Activated CD8-positive, alpha-beta memory T cell treated with anti-CD3 and anti-CD28 coated beads for 48 hours (primary cell): Measurements from ENCODE around the gene SYT11.
"Not testable (repeated sequence)": the region's sequence is repeated elsewhere in the genome, so short reads cannot be mapped to it uniquely, and the experiment has no call there.

Source experiments
- DNase-seq, 3 experiments: peaks; one replicate each; pipeline ENCODE4 v3.0.0-alpha.2; 2020; ENCODE audit warnings: low read depth in 2 of 3, low spot score in 2 of 3

Gene SYT11

DNA sequence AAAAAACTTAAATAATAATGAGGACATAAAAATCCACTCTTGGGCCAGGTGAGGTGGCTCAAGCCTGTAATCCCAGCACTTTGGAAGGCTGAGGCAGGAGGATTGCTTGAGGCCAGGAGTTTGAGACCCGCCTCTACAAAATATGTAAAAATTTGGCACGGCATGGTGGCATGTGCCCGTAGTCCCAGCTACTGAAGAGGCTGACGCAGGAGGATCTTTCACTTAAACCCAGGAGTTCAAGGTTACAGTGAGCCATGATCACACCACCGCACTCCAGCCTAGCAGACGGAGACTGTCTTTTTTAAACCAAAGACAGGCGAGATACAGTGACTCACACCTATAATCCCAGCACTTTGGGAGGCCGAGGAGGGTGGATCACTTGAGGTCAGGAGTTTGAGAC lies 37.1 kb downstream of the SYT11 start:
- DNase-seq = not testable (repeated sequence)

GRCh38 chr1:155897746-155898145 lies 38.4 kb downstream of the SYT11 start:
- DNase-seq = no peak

- DNase-seq = no peak
These were observed 39.5 kb downstream of the SYT11 start for GRCh38 chr1:155898888-155899287.

GRCh38 chr1:155899683-155900082 lies 40.3 kb downstream of the SYT11 start:
- DNase-seq = no peak

DNA sequence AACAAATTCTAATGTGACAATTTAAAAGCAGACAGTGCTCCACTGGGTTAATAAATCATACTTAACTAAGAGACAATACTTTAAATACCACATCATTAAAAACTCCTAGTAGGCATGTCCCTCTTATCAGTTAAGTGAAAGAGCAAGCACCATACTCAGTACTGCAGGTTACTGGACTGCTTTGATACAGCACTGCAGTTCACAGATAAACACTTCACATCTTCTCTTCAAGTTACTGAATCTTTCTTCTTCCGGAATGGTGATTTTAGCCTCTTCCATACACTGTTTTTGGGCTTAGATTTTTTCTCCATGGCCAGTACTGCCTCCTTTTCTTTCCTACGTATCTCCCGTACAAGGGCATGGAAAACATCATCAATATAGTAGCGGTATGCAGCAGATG lies 40.8 kb downstream of the SYT11 start:
- DNase-seq = no peak

- DNase-seq = no peak
These were observed 44.9 kb downstream of the SYT11 start for GRCh38 chr1:155904261-155904660.

GRCh38 chr1:155909894-155910293 lies 50.5 kb downstream of the SYT11 start:
- no peak for DNase-seq

DNA sequence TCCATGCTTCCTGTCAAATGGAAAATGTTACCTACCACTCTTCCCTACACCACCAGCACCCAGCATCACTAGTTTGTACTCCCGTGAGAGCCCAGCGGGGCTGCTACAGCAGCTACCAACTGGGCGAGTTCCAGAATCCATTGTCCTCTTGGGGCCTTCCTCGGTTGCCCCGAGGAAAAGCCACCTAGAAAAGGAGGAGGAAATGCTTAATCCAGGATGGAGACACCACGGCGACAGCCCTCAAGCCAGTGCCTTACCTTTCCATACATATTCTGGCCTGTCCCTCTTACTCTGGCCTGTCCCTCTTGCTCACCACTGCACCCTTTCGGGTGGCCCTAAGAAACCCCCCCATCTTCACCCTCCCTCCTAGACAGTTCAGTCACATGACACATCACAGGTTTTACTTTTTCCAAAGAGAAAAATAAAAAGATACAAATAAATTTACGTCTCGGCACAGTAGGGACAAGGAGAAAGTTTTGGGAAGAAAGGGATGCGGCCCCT lies 51.3 kb downstream of the SYT11 start:
- DNase-seq = no peak

GRCh38 chr1:155911156-155912055 lies 52.0 kb downstream of the SYT11 start, which contains the start of gene RIT1:
Gene RIT1, minus strand, starts transcription at chr1:155911349. Its CDS starts 588 bp downstream, at chr1:155910761.
- DNase-seq = peak; percentile 68 to 76 (median 74)

GRCh38 chr1:155912056-155912536 lies 52.7 kb downstream of the SYT11 start:
- DNase-seq = no peak

GRCh38 chr1:155913969-155914757 lies 54.8 kb downstream of the SYT11 start:
- no peak for DNase-seq

DNA sequence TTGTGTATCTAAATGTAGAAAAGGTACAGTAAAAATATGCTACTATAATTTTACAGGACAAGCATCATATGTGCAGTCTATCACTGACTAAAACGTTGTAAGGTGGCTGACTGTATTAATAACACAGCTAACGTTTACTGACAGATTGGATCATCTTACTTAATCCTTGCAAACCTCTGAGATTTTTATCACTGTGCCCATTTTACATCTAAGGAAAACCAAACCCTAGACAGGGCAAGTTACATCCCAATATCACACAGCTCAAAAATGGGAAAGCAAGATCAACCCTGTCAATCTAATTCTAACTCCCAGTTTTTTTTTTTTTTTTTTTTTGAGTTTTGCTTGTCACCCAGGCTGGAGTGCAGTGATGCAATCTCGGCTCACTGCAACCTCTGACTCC lies 59.3 kb downstream of the SYT11 start:
- no peak for DNase-seq

DNA sequence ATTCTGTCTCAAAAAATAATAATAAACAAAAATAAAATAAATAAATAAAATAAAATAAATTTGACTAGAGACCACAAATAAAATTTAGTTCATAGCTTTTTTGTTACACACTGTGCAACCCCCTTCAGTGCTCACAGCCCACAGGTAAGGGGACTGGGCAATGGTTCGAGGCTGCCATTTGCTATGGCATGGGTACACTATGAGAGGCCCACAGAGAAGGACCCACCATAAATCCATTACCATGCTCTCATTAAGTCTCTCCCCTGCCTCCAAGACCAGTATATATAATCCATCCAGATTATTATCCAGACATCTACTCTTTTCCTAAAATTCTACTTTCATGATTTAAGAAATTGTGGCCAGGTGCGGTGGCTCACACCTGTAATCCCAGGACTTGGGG lies 60.4 kb downstream of the SYT11 start:
- no peak for DNase-seq

GRCh38 chr1:155920717-155921116 lies 61.4 kb downstream of the SYT11 start:
- DNase-seq = no peak

- no peak for DNase-seq
These were observed 66.1 kb downstream of the SYT11 start for GRCh38 chr1:155925506-155925905.

DNA sequence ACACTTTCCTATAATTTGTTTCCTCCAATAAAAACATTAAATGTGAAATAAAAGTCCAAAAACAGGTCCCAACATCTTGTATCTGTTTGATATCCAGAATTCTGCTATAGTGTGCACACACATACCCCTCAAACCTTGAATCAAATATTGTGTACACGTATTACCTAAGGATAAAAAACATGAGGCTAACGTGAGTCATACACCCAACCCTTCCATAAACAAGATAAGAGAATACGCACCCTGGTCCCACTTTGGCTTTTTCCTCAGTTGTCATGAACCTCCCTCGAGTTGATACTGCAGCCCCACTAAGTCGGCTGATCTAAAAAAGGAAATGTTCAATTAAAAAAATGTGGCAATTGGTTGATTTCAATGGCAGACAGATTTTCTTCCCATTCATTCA lies 69.7 kb downstream of the SYT11 start:
- no peak for DNase-seq

DNA sequence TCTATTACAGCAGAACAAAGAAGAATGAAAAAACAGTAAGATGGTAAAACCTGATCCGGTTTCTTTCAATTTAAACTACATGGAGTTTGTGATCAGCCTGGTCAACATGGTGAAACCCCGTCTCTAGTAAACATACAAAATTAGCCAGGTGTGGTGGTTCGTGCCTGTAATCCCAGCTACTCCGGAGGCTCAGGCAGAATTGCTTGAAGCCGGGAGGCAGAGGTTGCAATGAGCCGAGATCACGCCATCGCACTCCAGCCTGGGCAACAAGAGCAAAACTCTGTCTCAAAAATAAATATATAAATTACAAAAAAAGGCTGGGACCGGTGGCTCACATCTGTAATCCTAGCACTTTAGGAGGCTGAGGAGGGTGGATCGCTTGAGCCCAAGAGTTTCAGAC lies 71.4 kb downstream of the SYT11 start:
- not testable (repeated sequence) for DNase-seq

DNA sequence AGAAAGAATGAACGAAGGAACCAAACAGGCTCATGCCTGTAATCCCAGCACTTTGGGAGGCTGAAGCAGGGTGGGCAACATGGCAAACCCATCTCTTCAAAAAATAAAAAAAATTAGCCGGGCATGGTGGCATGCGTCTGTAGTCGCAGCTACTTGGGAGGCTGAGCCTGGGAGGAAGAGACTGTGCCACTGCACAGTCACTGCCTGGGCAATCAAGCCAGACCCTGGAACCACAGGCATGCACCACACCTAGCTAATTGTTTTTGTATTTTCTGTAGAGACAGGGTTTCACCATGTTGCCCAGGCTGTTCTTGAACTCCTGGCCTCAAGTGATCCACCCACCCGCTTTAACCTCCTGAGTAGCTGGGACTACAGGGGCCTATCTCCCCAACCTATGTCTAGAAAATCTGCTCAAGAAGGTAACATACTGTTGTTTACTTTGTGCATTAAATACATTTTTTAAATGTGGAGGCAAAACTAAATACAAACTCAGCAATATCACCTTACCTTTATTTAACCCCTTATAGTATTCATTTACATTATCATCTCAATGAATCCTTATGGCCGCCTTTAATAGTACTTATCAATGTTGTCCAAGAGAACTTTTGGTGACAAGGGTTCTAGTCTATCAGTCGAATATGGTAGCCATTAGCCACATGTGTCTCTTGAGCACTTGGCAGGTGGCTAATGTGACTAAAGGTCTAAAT lies 72.1 kb downstream of the SYT11 start:
- no peak for DNase-seq

- no peak for DNase-seq
These were observed 72.7 kb downstream of the SYT11 start for GRCh38 chr1:155932081-155932480.

GRCh38 chr1:155932487-155932886 lies 73.1 kb downstream of the SYT11 start:
- no peak for DNase-seq

DNA sequence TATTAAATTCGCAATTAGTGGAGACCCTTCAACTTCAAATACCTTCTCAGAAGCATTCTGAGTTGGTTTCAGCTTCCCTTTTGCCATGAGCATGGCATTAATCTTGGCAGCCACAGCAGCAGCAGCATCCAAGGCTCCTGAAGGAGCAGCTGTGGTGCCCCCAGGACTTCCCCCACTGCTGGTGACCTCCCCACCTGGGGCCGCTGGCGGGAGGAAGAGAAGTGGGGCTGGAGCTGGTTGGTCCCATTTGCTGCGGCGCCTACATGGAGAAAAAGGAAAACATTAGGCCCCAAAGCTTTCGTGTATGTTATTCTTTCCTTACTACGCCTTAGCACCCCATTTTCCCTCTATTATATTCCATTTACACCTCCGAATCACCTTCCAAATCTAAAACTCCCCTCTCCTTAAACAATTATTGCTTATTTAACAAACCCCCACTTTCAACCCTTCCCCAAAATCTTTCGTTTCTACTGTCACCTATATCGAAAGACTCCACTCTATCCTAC lies 74.3 kb downstream of the SYT11 start:
- no peak for DNase-seq
